Esophagus muscularis mucosa (tissue), 4 donors: ENCODE results near the gene MMP15.

ENCODE experiments used
- CTCF ChIP-seq, 3 experiments: fragments of 200-600 bp in 2 of 3; fragments of 450-650 bp in 1 of 3; sonication (generic) in 2 of 3; IDR thresholded peaks; one replicate each; pipeline ENCODE4 v1.5.1; 2017 to 2019; ENCODE audit warnings: antibody characterized with exemption in 3 of 3, mild to moderate bottlenecking in 2 of 3, moderate library complexity in 1 of 3
- EP300 ChIP-seq: sonication (generic); formaldehyde crosslinking; IDR thresholded peaks from one replicate; pipeline ENCODE4 v1.6.1; 2017; ENCODE audit warnings: antibody characterized with exemption
- POLR2A ChIP-seq: fragments of 450-650 bp; IDR thresholded peaks from one replicate; pipeline ENCODE4 v1.6.1; 2017; ENCODE audit warnings: antibody characterized with exemption, moderate library complexity, mild to moderate bottlenecking, low read depth
- POLR2AphosphoS5 ChIP-seq, 2 donors: sonication (generic); formaldehyde crosslinking; IDR thresholded peaks; one replicate each; pipeline ENCODE4 v1.6.1; 2017; ENCODE audit warnings: antibody characterized with exemption in 2 of 2

GRCh38 chr16:58020628-58021521 is 4.7 kb upstream of the MMP15 start:
- TF ChIP-seq POLR2A (no peak), CTCF (IDR thresholded peaks at IDR 0.05) (peak; percentile 66 to 88 (median 82)), POLR2AphosphoS5 (IDR thresholded peaks at IDR 0.05) (no peak), EP300 (no peak)
